IPS-NIHi7 (cell line): ENCODE measurements around the gene KRTAP12-2.
A peak's percentile ranks its signal among the peaks of the same experiment; 100 is the strongest.

Source experiments
- DNase-seq: peaks from one replicate; pipeline ENCODE4 v3.0.0; 2012; ENCODE audit warnings: mixed read lengths; ENCODE audit errors: extremely low spot score

The KRTAP12-2 gene

GRCh38 chr21:44666401-44667320 lies at the start of gene KRTAP12-2:
KRTAP12-2 (minus strand) TSS chr21:44666927; CDS start chr21:44666886, 41 bp downstream.
- DNase-seq, result no peak

GRCh38 chr21:44714905-44715304 lies 48.2 kb upstream of the KRTAP12-2 start:
- DNase-seq, result peak; percentile 10

- no peak for DNase-seq
These were observed 47.1 kb upstream of the KRTAP12-2 start for GRCh38 chr21:44713846-44714245.

- no peak for DNase-seq
These were observed 46.4 kb upstream of the KRTAP12-2 start for GRCh38 chr21:44713130-44713529.

GRCh38 chr21:44712203-44713028 lies 45.7 kb upstream of the KRTAP12-2 start:
- DNase-seq, result peak; percentile 18

- DNase-seq, result peak; percentile 28
These were observed 44.8 kb upstream of the KRTAP12-2 start, which contains the start of gene TSPEAR for GRCh38 chr21:44711327-44712202. TSPEAR (minus strand) TSS chr21:44711572; CDS start chr21:44711514, 58 bp downstream.

- peak; percentile 43 for DNase-seq
These were observed 44.1 kb upstream of the KRTAP12-2 start for GRCh38 chr21:44710756-44711326.

- peak; percentile 6 for DNase-seq
These were observed 43.6 kb upstream of the KRTAP12-2 start for GRCh38 chr21:44710294-44710665.

GRCh38 chr21:44709426-44710293 lies 42.9 kb upstream of the KRTAP12-2 start:
- DNase-seq, result peak; percentile 10

- DNase-seq, result no peak
These were observed 42.2 kb upstream of the KRTAP12-2 start for GRCh38 chr21:44708866-44709425.

GRCh38 chr21:44708213-44708865 lies 41.6 kb upstream of the KRTAP12-2 start:
- no peak for DNase-seq

GRCh38 chr21:44706706-44707581 lies 40.2 kb upstream of the KRTAP12-2 start:
- no peak for DNase-seq

- no peak for DNase-seq
These were observed 39.4 kb upstream of the KRTAP12-2 start for GRCh38 chr21:44706026-44706705.

- no peak for DNase-seq
These were observed 37.9 kb upstream of the KRTAP12-2 start for GRCh38 chr21:44704636-44705001.

- DNase-seq, result no peak
These were observed 37.3 kb upstream of the KRTAP12-2 start for GRCh38 chr21:44703731-44704635.

- DNase-seq, result no peak
These were observed 36.4 kb upstream of the KRTAP12-2 start for GRCh38 chr21:44702973-44703730.
